GM19025 (cell line): ENCODE measurements around the gene DPF1.

Experiments
- ATAC-seq: cut with Tn5 transposase; IDR thresholded peaks from one replicate; pipeline ENCODE4 v1.9.1; 2021; ENCODE audit warnings: mild to moderate bottlenecking, low read depth, moderate library complexity; ENCODE audit not compliant: unreplicated experiment

Gene DPF1

DNA sequence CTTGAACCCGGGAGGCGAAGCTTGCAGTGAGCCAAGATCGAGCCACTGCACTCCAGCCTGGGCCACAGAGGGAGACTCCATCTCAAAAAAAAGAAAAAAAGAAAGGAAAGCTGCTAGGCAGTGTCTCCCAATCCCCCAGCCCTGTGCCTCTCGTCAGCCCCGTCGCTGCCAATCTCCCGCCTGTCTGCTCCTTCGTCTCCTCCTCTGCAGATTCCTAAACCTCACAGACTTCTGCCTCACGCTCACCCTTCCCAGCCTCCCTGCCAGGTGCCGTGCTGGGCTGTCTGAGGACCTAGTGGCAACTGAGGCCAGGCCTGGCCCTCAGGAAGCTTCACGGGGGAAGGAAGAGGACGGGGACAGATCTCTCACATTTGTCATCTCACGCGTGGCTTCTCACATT is 21.5 kb downstream of the DPF1 start:
- no peak for ATAC-seq

GRCh38 chr19:38201731-38202130 is 22.3 kb downstream of the DPF1 start:
- no peak for ATAC-seq

DNA sequence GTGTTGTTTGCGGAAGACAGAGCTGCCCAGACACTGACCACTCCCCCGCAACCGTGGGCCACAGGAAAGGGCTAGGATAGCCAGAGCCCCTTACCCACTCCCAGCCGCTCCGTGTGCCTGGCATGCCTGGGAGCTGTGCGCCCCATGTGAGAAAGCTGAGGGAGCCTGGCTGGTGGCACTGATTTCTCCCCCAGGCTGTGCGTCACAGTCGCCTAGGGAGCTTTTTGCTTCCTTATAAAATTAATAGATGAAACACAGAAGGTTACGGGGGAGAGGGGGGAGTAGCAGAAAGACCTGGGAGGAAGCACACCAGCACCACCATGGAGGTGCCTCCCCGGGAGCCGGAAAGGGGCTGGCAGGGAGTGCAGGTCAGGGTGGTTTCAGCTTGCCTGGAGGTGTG is 24.7 kb downstream of the DPF1 start:
- no peak for ATAC-seq

GRCh38 chr19:38197937-38198704 is 25.9 kb downstream of the DPF1 start:
- no peak for ATAC-seq

GRCh38 chr19:38196948-38197656 is 26.9 kb downstream of the DPF1 start:
- no peak for ATAC-seq

DNA sequence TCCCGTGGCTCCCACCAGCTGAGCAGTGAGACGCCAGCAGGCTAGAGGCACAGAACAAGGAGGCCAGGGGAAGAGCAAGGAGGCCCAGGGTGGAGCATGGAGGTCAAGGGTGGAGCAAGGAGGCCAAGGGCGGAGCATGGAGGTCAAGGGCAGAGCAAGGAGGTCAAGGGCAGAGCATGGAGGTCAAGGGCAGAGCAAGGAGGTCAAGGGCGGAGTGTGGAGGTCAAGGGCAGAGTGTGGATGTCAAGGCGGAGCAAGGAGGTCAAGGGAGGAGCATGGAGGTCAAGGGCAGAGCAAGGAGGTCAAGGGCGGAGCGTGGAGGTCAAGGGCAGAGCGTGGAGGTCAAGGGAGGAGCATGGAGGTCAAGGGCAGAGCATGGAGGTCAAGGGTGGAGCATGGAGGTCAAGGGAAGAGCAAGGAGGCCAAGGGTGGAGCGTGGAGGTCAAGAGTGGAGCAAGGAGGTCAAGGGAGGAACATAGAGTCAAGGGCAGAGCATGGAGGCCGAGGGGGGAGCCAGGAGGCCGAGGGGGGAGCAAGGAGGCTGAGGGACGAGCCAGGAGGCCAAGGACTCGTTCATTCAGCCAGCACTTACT is 27.7 kb downstream of the DPF1 start:
- no peak for ATAC-seq

- ATAC-seq = no peak
Measured at GRCh38 chr19:38195237-38195636, 28.8 kb downstream of the DPF1 start.

GRCh38 chr19:38194061-38194701 is 29.8 kb downstream of the DPF1 start:
- ATAC-seq = no peak

- no peak for ATAC-seq
Measured at GRCh38 chr19:38193445-38193844, 30.6 kb downstream of the DPF1 start.

DNA sequence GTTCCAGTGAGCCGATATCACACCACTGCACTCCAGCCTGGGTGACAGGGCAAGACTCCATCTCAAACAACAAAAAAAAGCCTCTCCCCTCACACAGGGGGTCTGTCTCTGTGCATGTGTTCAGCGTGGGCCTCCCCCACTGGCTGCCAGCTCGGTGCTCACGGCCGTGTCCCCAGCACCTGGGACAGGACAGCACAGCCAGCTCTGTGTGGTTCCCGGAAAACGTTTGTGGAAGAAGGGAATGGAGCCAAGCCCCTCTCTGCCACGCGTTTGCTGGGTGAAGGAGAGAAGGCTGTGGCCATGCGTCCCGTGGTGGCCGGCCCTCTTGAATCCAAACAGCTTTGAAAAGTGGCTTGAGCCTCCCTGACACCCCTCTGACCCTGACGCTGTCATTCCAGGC is 32.3 kb downstream of the DPF1 start:
- ATAC-seq = no peak

DNA sequence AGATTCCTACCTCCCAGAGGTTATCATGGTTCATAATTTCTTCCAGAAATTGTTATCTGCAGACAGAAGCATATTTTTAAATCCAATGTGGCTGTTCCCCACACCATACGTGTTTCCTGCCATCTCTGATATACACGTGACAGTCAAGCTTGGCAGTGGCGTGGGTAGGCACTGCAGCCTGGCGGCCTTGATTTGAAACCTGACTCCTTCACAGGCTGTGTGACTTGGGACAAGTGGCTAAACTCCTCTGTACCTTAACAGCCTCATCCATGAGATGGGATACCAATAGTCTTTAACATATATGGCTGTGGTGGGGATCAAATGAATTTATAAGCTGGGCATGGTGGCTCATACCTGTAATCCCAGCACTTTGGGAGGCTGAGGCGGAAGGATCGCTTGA is 33.2 kb downstream of the DPF1 start:
- ATAC-seq = no peak

- ATAC-seq = no peak
Measured at GRCh38 chr19:38190061-38190460, 34.0 kb downstream of the DPF1 start.

DNA sequence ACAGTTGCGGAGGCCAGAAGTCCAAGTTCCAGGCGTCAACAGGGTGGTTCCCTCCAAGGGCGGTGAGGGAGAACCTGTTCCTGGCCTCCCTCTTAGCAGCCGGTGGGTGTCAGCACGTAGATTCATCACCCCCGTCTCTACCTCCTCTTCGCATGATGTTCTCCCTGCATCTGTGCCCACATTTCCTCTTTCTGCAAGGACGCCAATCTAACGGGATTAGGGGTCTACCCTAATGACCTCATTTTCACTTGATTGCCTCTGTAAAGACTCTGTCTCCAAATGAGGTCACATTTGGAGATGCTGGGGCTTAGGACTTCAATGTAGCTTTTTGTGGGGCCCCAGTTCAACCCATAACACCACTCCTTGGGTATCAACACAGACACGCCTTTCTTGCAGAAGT is 38.5 kb downstream of the DPF1 start:
- ATAC-seq = no peak

DNA sequence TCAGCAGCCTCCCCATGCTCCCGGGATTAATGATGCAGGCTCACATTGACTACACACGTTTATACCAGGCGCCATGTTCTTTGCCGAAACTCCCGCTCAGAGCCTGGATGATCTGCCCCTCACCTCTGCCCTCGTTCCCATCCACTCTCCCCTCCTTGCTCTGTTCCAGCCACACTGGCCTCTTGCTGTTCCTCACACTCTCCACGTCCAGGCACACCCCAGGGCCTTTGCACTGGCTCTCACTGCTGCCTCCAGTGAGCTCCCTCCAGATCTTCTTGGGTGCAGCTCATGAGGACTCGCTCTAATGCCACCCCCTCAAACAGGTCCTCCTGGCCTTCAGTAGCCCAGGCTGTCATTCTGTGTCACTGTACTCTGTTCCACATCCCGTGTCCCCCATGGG is 39.2 kb downstream of the DPF1 start:
- ATAC-seq = no peak

DNA sequence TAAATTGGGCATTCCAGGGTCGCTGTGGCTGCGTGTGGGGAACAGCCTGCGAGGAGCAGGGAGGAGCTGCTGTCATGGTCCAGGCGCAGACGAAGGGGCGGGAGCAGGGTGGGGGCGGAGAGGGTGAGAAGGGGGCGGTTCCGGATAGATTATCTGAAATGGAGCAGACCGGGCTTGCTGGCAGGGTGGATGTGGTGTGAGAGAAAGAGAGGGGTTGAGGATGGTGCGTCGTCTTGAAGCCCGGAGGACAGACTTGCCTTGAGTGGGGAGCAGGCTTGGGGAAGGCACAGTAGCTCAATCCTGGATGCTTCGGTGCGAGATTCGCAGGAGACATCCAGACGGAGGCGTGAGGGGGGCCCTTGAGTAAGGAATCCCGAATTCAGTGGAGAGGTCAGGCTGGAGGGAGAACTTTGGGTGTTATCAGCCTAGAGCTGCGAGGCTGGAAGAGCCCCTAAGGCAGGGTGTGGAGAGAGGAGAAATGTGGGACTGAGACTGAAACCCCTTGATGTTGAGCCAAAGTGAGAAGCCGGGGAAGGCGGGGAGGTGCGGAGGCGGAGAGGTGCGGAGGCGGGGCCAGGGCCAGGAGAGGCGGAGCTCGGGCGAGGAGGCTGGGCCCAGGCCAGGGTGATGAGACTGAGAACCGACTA is 40.6 kb downstream of the DPF1 start:
- ATAC-seq = no peak

DNA sequence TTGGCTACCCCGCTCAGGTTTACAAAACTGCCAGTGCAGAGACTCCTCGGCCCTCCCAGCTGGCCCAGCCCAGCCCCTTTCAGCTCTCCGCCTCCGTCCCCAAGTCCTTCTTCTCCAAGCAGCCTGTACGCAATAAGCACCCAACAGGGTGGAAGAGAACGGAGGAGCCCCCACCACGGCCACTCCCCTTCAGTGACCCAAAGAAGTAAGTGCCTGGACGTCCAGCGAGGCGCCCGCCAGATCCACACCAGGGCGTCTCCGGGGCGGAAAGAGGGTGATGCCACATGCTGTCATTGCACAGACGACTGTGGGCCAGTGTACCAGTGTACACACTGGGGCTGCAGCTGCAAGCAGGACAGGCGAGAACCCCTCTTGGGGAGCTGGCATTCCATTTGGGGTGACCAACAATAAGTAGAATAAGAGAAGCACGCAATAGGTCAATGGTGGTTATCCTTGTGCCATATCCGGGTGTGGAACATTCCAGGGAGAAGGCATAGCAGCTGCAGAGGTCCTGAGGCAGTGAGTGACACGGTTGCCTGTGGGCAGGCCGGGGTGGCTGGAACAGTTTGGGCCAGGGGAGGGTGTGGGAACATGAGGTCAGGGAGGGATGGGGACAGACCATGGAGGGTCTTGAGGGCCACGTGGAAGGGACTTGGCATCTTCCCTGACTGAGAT is 41.3 kb downstream of the DPF1 start:
- no peak for ATAC-seq

DNA sequence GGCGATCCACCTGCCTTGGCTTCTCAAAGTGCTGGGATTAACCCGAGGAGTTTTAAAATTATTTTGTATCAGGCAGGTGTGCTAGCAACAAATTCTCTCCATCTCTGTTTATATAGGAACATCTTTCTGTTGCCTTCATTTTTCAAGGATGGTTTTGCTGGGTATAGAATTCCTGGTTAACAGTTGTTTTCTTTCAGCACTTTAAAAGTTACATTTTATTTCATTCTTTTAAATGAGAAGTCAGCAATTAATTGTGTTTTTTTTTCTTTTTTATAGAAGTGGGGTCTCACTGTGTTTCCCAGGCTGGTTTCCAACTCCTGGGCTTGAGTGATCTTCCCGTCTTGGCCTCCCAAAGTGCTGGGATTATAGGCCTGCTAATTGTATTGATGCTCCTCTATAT is 44.0 kb downstream of the DPF1 start:
- ATAC-seq = no peak

GRCh38 chr19:38175422-38175821 is 48.6 kb downstream of the DPF1 start:
- no peak for ATAC-seq

DNA sequence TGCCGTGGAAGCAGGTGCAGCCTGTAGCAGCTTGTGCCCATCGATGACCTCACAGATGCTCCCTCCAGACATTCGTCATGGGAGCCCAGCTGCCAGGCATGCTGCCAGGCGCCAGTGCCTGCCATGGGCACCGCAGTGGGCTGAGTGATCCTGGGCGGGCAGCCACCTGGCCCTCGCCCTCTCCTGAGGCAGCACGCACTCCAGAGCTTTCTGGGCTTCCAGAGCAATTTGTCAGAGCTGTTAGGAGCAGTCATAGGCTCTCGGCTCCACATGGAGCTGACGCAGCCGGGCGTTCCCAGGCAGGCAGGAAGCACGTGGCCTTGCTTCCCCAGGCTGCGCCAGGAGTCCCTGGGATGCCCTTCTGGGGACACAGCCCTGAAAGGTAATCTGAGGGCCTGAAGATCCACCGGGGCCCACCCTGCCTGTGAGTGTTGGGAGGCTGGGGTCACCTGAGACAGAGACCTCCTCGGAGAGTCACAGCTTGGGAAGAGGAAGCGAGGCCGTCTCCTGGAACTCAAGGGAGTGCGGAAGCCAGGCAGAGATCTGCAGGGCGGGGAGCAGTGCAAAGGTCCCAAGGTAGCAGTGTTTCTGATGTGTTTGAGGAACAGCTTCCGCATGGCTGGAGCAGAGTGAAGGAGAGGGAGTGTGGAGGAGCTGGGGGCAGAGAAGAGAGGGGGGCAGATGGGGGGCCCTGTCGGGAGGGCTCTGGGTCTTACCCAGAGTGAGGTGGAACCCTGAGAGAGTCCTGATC is 50.6 kb downstream of the DPF1 start:
- no peak for ATAC-seq

DNA sequence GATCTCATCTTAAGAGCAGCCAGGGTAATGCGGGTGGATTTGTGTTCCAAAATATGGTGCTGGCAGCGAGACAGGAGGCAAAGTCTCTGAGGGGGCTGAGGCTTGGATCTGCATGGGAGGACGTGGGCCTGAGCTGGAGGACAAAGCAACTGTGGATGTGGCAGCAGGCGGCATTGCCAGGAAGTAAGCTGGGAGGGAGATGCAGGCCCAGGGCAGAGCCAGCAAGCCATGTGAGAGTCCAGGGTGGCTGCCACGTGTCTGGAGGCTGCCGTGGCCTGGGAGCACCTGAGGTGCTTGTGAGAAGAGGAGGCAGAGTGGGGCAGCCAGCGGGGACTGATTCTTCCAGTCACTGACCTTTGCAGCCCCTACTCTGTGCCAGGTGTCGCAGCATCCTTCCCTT is 52.0 kb downstream of the DPF1 start:
- no peak for ATAC-seq
